Neural cell (in vitro differentiated cells): Measurements from ENCODE around the gene TRPM5. TPM values are rescaled to one million over a fixed set of nuclear protein-coding genes. Genes with fewer than 3 reads are reported as not detected.

Source experiments
- H2AFZ ChIP-seq: fragments of 200-600, 300-800 bp; sonication (generic), shearing (Covaris generic); 2 replicates; pipeline ENCODE4 v1.6.0; 2014; ENCODE audit warnings: low read depth, mild to moderate bottlenecking, antibody characterized with exemption, low read length, moderate library complexity
- H3F3A ChIP-seq: fragments of 200-600 bp; shearing (Covaris generic); 2 replicates; pipeline ENCODE4 v1.6.1; 2016; ENCODE audit warnings: mild to moderate bottlenecking, moderate library complexity, mixed read lengths, antibody characterized with exemption, low read length; ENCODE audit not compliant: insufficient read depth, poor library complexity, severe bottlenecking
- H3K27ac ChIP-seq: fragments of 200-600, 300-800 bp; sonication (generic), shearing (Covaris generic); 2 replicates; pipeline ENCODE4 v1.5.1; 2014; ENCODE audit warnings: mild to moderate bottlenecking, low read length, moderate library complexity
- H3K27me3 ChIP-seq: fragments of 300-800, 200-600 bp; sonication (generic), shearing (Covaris generic); 2 replicates; pipeline ENCODE4 v1.6.0; 2014; ENCODE audit warnings: mild to moderate bottlenecking, low read depth, low read length, moderate library complexity; ENCODE audit not compliant: insufficient read depth
- H3K36me3 ChIP-seq: fragments of 300-800, 200-600 bp; sonication (generic), shearing (Covaris generic); 2 replicates; pipeline ENCODE4 v1.5.1; 2014; ENCODE audit warnings: mild to moderate bottlenecking, antibody characterized with exemption, low read length, moderate library complexity; ENCODE audit not compliant: insufficient read depth
- H3K4me2 ChIP-seq: fragments of 300-800, 200-600 bp; sonication (generic), shearing (Covaris generic); 2 replicates; pipeline ENCODE4 v1.6.0; 2014; ENCODE audit warnings: mild to moderate bottlenecking, low read length
- H3K4me3 ChIP-seq: fragments of 300-800, 200-600 bp; sonication (generic), shearing (Covaris generic); 2 replicates; pipeline ENCODE4 v1.5.1; 2014; ENCODE audit warnings: mild to moderate bottlenecking, low read length, moderate library complexity
- H3K79me2 ChIP-seq: fragments of 200-600 bp; shearing (Covaris generic); replicated peaks from 2 replicates; pipeline ENCODE4 v1.6.0; 2014; ENCODE audit warnings: mild to moderate bottlenecking, low read length, moderate library complexity; ENCODE audit not compliant: insufficient read depth
- H3K9ac ChIP-seq: fragments of 300-800, 200-600 bp; sonication (generic), shearing (Covaris generic); 2 replicates; pipeline ENCODE4 v1.6.1; 2016; ENCODE audit warnings: mild to moderate bottlenecking, low read length, mixed read lengths
- H3K9me2 ChIP-seq: fragments of 200-600 bp; shearing (Covaris generic); 2 replicates; pipeline ENCODE4 v1.6.1; 2016; ENCODE audit warnings: mild to moderate bottlenecking, low read length, mixed read lengths; ENCODE audit not compliant: insufficient read depth
- H3K9me3 ChIP-seq: fragments of 200-600, 300-800 bp; sonication (generic), shearing (Covaris generic); 2 replicates; pipeline ENCODE4 v1.6.1; 2016; ENCODE audit warnings: mild to moderate bottlenecking, mixed run types, low read length, moderate library complexity, mixed read lengths
- H4K20me1 ChIP-seq: fragments of 200-600 bp; shearing (Covaris generic); 2 replicates; pipeline ENCODE4 v1.6.1; 2016; ENCODE audit warnings: mild to moderate bottlenecking, mixed run types; ENCODE audit not compliant: insufficient read depth
- EP300 ChIP-seq: fragments of 450-650 bp; conservative IDR thresholded peaks from 2 replicates; pipeline ENCODE4 v1.6.1; 2014; ENCODE audit warnings: antibody characterized with exemption, mild to moderate bottlenecking, moderate library complexity; ENCODE audit not compliant: poor library complexity, severe bottlenecking
- EZH2 ChIP-seq: fragments of 200-600, 300-800 bp; shearing (Covaris generic), sonication (generic); IDR thresholded peaks from 2 replicates; pipeline ENCODE4 v1.6.1; 2014; ENCODE audit warnings: antibody characterized with exemption, low read length, borderline replicate concordance, mild to moderate bottlenecking; ENCODE audit not compliant: insufficient read depth, poor library complexity, severe bottlenecking
- MXI1 ChIP-seq: fragments of 450-650 bp; conservative IDR thresholded peaks from 2 replicates; pipeline ENCODE4 v1.6.1; 2014; ENCODE audit warnings: antibody characterized with exemption, mild to moderate bottlenecking; ENCODE audit not compliant: poor library complexity, severe bottlenecking
- POLR2AphosphoS5 ChIP-seq: IDR thresholded peaks from 2 replicates; pipeline ENCODE4 v1.6.1; 2012
- RAD21 ChIP-seq: fragments of 450-650 bp; conservative IDR thresholded peaks from 2 replicates; pipeline ENCODE4 v1.6.1; 2014; ENCODE audit warnings: antibody characterized with exemption, mild to moderate bottlenecking, moderate library complexity
- SMC3 ChIP-seq: fragments of 450-650 bp; conservative IDR thresholded peaks from 2 replicates; pipeline ENCODE4 v1.6.1; 2014; ENCODE audit warnings: antibody characterized with exemption, mild to moderate bottlenecking, moderate library complexity; ENCODE audit not compliant: poor library complexity
- TAF1 ChIP-seq: IDR thresholded peaks from 2 replicates; pipeline ENCODE4 v1.6.1; 2012; ENCODE audit warnings: low read depth
- polyA plus RNA-seq: library from polyadenylated mRNA; depleted of rRNA; stranded (reverse); fragments of >200 nt; gene quantifications from 2 replicates; pipeline ENCODE4 v1.2.3, GENCODE V29; 2014
- TF ChIP-seq, protein P1 (sequence below): IDR thresholded peaks from 2 replicates; pipeline ENCODE4 v1.6.1; 2012; ENCODE audit warnings: borderline replicate concordance
- TF ChIP-seq, protein P2 (sequence below): fragments of 450-650 bp; IDR thresholded peaks from 2 replicates; pipeline ENCODE4 v1.5.1; 2014; ENCODE audit warnings: antibody characterized with exemption, mild to moderate bottlenecking, moderate library complexity; ENCODE audit not compliant: poor library complexity, severe bottlenecking

The TRPM5 gene
- polyA plus RNA-seq, 1 donor from 2014 or later = not detected

DNA sequence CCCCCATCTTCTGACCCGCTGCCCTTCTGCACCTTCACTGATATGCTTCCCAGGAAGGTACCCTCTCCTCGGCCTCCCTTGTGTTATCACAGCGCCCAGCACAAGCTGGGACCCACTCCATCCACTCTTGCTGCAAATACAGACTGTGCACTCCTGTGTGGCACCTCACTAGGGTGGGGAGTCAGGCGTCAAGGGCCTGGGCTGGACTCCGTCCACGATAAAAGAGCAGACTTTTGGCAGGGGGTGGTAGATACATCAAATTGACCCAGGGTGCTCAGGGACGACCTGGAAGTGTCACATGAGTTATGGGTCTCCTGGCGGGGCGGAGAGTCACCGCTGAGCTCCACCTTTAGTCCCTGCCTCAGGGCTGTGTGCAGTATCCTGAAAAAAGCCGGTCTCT is 908 bp downstream of the TRPM5 start:
- Histone ChIP-seq H3K27ac (no peak overlapping the region), H3K9ac (no peak overlapping the region), H3K4me2 (no peak overlapping the region), H2AFZ (no peak overlapping the region), H3K4me3 (no peak overlapping the region), H3K9me2 (no peaks in the 10 kb centered on the region), H3K36me3 (no peaks in the 10 kb centered on the region), H3K79me2 (no peaks in the 10 kb centered on the region), H3K9me3 (peaks cover 11% of the 10 kb centered on the region), H3F3A (no peaks in the 10 kb centered on the region), H3K27me3 (peaks cover 50% of the 10 kb centered on the region), H4K20me1 (no peaks in the 10 kb centered on the region)
- TF ChIP-seq RAD21 = no peak

DNA sequence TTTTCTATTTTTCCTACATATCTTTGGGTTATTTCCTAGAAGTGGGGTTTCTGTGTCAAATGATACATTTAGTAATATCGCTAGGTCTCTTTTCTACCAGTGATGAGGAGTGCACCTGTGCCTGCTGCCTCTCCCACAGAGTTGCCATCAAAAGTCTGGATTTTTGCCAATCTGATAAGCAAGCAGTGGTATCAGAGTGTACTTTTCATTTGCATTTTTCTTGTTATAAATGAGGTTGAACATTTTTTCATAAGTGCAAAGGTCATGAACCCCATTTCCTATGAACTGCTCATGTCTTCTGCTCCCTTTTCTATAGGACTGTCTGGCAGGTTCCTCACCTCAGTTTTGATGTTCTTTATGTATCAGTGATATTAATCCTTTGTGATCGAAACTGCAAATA is 1.7 kb downstream of the TRPM5 start:
- TF ChIP-seq, protein P1, sequence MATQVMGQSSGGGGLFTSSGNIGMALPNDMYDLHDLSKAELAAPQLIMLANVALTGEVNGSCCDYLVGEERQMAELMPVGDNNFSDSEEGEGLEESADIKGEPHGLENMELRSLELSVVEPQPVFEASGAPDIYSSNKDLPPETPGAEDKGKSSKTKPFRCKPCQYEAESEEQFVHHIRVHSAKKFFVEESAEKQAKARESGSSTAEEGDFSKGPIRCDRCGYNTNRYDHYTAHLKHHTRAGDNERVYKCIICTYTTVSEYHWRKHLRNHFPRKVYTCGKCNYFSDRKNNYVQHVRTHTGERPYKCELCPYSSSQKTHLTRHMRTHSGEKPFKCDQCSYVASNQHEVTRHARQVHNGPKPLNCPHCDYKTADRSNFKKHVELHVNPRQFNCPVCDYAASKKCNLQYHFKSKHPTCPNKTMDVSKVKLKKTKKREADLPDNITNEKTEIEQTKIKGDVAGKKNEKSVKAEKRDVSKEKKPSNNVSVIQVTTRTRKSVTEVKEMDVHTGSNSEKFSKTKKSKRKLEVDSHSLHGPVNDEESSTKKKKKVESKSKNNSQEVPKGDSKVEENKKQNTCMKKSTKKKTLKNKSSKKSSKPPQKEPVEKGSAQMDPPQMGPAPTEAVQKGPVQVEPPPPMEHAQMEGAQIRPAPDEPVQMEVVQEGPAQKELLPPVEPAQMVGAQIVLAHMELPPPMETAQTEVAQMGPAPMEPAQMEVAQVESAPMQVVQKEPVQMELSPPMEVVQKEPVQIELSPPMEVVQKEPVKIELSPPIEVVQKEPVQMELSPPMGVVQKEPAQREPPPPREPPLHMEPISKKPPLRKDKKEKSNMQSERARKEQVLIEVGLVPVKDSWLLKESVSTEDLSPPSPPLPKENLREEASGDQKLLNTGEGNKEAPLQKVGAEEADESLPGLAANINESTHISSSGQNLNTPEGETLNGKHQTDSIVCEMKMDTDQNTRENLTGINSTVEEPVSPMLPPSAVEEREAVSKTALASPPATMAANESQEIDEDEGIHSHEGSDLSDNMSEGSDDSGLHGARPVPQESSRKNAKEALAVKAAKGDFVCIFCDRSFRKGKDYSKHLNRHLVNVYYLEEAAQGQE = no peak
- TF ChIP-seq SMC3 = no peak
- TF ChIP-seq, protein P2, sequence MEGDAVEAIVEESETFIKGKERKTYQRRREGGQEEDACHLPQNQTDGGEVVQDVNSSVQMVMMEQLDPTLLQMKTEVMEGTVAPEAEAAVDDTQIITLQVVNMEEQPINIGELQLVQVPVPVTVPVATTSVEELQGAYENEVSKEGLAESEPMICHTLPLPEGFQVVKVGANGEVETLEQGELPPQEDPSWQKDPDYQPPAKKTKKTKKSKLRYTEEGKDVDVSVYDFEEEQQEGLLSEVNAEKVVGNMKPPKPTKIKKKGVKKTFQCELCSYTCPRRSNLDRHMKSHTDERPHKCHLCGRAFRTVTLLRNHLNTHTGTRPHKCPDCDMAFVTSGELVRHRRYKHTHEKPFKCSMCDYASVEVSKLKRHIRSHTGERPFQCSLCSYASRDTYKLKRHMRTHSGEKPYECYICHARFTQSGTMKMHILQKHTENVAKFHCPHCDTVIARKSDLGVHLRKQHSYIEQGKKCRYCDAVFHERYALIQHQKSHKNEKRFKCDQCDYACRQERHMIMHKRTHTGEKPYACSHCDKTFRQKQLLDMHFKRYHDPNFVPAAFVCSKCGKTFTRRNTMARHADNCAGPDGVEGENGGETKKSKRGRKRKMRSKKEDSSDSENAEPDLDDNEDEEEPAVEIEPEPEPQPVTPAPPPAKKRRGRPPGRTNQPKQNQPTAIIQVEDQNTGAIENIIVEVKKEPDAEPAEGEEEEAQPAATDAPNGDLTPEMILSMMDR = no peak
- TF ChIP-seq RAD21 = no peak
- no peak for TF ChIP-seq POLR2AphosphoS5
- TF ChIP-seq EZH2 = no peak
- TF ChIP-seq TAF1 = no peak
- no peak for TF ChIP-seq MXI1
- Histone ChIP-seq H4K20me1 (no peaks in the 10 kb centered on the region), H3K4me2 (no peak overlapping the region), H3F3A (no peaks in the 10 kb centered on the region), H3K79me2 (no peaks in the 10 kb centered on the region), H3K9ac (no peak overlapping the region), H3K27ac (no peak overlapping the region), H2AFZ (no peak overlapping the region), H3K9me3 (peaks cover 11% of the 10 kb centered on the region), H3K36me3 (no peaks in the 10 kb centered on the region), H3K27me3 (peaks cover 49% of the 10 kb centered on the region), H3K9me2 (no peaks in the 10 kb centered on the region), H3K4me3 (no peak overlapping the region)

DNA sequence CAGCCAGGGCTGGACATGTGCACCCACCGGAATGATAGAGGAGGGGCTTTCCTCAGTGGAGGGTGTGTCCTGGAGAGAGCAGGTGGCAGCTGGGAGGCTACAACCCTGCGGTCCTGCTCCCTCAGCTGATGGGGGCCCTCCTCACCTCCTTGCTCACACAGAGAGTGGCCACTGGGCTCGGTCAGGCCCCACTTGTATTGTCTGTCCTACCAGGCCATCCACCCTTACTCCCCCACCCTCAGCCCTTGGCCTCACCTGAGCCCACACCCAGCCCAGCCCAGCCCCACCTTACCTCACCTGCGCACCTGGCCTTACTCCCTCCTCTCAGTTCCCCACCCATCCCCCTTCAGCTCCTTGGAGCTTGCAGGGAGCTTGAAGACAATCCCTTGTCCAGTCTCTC is 3.1 kb downstream of the TRPM5 start:
- Histone ChIP-seq H4K20me1 (no peaks in the 10 kb centered on the region), H3K27ac (no peak overlapping the region), H3K9ac (no peak overlapping the region), H3K9me3 (peaks cover 11% of the 10 kb centered on the region), H3F3A (no peaks in the 10 kb centered on the region), H2AFZ (no peak overlapping the region), H3K79me2 (no peaks in the 10 kb centered on the region), H3K27me3 (peaks cover 35% of the 10 kb centered on the region), H3K36me3 (no peaks in the 10 kb centered on the region), H3K4me3 (no peak overlapping the region), H3K9me2 (no peaks in the 10 kb centered on the region), H3K4me2 (no peak overlapping the region)
- TF ChIP-seq, protein P1 = no peak
- TF ChIP-seq TAF1 = no peak
- no peak for TF ChIP-seq EZH2
- no peak for TF ChIP-seq EP300
- no peak for TF ChIP-seq MXI1
- no peak for TF ChIP-seq SMC3
